HG03575 (cell line): ENCODE results near the gene NXN.
"Not testable (repeated sequence)": the region's sequence is repeated elsewhere in the genome, so short reads cannot be mapped to it uniquely, and the experiment has no call there.

Source experiments
- ATAC-seq: cut with Tn5 transposase; IDR thresholded peaks from one replicate; pipeline ENCODE4 v1.9.1; 2021; ENCODE audit not compliant: unreplicated experiment, insufficient number of reproducible peaks, low FRiP score; ENCODE audit errors: extremely low read depth

Gene NXN

DNA sequence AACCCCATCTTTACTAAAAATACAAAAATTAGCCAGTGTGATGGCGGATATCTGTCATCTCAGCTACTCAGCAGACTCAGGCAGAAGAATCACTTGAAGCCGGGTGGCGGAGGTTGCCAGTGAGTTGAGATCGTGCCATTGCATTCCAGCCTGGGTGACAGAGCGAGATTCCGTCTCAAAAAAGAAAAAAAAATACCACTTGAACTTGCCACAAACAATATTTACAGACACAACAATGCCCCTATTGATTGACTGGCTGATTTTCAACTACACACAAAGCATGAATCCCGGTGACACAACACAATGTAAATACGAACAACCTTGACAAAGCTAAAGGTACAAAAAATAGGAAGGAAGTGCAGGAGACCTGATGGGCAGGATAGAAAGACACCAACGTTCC is 49.3 kb downstream of the NXN start:
- ATAC-seq: no peak

DNA sequence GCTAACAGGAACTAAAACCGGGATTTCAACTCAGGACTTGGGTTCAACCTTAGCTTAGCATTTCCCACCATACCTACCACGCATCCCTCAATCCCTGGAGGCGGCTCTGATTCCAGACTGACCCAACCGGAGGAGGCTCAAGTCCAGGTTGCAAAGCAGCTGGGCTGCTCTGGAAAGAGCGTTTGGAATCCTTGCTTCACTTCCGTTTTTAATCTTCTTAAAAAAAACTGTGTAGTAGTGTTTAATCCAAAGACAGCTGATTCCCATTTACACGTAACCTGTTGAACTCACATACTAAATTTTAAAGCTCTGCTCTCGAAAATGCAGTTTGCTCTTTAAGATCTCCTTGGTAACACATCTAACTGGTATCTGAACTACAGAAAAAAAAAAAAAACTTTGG is 50.0 kb downstream of the NXN start:
- ATAC-seq: no peak

DNA sequence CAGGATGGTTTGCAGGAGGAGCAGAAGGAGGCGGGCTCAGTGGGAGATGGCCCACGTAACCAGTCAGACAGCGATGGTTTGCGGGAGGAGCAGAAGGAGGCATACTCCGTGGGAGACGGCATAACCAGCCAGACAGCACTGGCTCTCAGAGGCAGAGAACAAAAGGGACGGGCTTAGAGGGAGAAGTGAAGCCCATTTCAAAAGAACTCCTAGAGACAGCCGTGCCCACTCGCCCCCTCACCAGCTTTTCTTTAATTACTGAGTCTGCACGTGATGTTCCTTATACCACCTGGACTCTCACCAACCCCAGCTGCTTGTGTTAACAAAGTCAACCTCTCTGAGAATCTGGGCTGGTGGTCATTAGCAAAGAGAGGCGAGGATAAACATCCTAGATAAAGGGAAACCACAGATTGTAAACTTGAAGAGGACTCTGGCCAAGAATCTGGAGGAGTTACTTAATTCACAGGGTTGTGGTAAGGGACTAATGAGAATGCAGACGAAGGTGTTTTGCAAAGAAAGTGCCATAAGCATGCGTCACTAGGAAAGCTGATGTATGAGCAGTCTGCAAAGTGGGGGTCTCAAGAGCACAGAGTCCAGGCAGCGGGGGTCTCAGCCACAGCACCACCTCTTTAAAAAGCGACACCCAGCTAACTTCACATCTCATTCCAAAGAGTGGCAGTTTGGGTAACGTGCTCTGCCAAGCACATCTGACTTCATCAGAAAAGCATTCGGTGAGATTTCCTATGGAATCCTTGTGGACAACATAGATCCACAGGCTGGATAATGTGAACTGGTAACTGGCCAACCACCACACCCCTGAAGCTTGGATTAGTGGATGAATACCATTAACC is 51.7 kb downstream of the NXN start:
- no peak for ATAC-seq

DNA sequence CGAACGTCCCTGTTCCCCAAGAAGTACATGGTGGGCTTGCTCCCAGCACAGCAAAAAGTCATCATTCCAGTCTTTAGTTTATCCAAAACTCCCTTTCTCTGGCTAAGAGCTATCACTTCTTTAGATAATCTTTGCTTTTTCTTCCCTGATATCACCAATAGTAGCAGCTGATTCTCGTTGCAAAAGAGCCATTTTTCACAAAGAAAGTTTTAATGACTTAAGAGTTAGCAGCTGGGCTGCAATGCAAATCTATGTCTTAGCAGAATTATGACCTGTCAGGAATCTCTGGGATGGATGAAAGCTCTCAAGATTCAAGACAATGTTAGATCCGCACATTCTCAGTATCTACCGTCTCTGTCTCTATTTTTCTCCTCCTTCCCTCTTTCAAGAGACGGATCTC is 53.8 kb downstream of the NXN start:
- no peak for ATAC-seq

DNA sequence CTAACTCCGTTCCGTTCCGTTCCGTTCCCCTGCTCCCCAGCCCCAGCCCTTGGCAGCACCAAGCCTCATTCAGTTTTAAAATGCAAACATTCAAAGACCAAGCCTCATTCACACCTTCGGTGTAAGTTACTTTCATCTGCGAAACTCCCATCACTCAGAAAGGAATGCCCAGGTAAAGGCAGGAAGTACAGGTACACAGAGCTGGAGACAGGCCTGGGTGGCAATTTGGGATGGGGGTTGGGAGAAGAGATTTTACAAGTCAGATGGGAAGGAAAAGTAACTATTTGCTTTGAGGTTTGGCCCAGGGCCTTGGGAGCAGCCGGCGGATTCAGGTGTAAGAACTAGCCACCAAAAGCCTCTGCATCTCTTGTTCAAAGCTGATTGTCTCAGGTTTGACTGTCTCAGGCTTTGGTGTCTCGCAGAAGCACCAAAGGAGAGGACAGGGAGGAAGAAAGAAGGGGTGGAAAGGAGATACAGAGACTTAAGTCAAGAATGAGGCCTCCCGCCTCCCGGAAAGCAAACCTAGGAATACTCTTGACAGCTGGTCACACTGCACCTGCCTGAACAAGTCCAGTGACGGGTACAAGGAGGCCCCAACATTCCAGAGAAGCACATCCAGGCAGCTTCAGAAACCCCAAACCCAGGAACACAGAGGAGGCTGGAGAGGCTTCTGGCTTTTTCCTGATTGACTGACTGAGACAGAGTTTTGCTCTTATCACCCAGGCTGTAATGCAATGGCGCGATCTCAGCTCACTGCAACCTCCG is 54.7 kb downstream of the NXN start:
- ATAC-seq: no peak

DNA sequence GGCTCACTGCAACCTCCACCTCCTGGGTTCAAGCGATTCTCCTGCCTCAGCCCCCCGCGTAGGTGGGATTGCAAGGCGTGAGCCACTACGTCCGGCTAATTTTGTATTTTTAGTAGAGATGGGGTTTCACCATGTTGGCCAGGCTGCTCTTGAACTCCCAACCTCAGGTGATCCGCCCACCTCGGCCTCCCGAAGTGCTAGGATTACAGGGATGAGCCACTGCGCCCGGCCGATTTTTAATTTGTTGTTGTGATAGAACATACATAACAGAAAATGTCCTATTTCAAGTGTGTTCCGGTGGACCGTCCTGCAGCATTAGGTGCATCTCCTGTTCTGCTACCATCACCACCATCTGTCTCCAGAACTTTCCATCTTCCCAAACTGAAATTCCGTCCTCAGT is 55.3 kb downstream of the NXN start:
- ATAC-seq: not testable (repeated sequence)

DNA sequence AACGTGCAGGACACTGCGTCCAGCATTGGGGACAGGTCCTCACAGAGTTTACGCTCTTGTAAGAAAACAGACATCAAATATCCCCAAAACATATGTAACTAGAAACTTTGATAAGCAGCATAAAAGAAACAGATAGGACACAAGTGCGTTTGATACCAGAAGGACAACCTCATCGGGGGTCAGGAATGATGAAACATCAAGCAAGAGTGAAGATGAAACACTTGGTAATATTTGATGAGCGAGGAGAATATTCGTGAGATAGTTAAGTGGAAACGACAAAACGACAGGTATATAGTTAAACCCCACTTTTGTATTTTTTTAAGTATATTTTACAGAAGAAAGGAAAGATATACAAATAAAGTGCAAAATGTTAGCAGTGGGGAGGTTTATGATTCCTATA is 55.9 kb downstream of the NXN start:
- no peak for ATAC-seq

DNA sequence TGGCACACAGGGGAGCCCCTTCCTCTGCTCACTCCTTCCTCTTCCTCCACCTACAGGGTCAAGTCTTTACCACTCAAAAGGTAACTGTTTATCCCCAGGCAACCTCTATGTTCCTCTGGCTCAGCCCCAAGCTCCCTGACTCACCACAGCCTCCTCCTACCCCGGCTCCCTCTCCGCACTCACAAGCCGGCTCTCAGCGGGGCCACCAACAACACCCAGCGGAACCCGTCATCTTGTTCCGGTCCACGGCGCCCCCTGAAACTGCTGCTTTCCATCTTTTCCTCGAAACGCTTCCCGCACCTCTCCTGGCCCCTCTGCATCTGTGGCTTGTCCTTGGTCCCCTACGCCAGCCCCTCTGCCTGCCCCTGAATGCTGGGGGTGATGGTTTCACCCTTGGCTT is 58.4 kb downstream of the NXN start:
- ATAC-seq: no peak

DNA sequence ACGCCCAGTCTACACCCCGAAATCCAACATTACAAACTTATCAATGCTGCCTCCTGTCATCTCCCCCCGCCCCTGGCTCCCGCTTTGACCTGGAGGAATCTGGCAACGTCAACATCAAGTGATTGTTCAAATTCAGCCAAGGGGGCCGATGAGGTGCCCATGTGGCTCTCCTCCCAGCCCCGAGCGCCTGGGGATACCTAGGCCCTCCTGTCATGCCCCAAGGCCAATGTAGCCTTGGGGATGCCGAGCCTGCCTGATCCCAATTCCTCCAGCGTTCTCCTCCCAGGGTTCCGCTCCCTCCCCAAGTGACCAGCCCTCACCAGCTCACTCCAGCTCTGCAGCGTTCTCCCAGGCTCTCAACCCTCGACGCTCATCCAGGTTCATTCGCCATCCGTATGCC is 59.4 kb downstream of the NXN start:
- no peak for ATAC-seq

DNA sequence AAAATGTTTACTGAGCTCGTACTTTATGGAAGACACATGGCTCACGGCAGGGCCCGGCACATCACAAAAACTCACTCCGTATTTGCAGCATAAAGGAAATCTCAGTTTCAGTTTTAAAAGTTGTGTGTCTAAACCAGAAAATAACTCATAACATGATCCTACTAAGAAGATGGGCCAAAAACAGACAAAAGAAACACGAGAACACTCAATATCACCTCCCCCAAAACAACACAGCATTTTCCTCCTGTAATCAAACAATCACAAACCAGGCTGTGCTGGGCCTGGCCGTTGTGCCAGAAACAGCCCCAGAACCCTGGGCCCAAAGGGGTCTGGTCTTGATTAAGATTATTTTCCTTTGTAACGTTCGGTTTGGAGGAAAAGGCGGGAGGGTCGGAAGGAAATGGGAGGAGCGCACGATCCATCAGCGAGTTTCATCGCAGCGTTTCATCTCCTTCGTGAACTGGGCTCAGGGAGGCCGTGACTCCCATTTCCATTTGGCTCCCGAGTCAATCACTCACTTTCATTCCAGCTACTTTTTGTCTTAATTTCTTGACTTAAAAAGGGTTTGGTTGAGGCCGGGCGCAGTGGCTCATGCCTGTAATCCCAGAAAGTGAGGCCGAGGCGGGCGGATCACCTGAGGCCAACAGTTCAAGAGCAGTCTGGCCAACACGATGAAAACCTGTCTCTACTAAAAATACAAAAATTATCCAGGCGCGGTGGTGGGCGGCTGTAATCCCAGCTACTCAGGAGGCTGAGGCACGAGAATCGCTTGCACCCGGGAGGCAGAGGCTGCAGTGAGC is 61.4 kb downstream of the NXN start:
- ATAC-seq: no peak

DNA sequence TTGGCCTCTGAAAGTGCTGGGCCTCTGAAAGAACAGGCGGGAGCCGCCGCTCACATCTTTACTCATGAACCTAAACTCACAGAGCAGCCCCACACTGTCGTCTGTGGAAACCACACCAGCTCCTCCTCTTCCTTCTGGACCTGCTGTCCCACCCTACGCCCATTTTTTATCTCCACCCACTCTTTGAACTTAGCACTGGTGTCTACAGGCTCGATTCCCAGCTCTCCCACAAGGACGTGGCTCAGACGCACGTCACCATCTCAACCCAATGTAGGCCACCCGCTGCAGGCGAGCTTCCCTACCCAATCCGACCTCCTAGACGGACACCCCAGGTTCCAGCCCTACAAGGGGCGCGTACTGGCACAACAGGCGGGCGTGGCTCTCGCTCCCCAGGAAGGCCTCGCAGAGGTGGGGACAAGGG is 62.2 kb downstream of the NXN start:
- no peak for ATAC-seq

DNA sequence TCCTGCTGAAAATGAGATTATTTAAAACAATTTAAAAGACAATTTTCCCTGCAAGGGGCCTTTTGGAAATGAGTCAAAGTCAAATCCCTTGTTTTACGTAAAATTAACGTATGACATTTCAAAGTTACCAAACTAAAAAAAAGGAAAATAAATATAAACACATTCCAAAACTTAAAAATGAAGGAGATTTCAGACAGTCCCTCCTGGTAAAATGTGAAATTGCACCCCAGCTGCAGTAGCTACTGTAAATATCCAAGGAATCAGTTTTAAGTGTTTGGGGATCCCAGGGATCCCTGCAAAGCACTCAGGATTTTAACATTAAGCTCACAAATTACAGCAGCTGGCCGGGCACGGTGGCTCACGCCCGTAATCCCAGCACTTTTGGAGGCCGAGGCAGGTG is 63.3 kb downstream of the NXN start:
- ATAC-seq: no peak

DNA sequence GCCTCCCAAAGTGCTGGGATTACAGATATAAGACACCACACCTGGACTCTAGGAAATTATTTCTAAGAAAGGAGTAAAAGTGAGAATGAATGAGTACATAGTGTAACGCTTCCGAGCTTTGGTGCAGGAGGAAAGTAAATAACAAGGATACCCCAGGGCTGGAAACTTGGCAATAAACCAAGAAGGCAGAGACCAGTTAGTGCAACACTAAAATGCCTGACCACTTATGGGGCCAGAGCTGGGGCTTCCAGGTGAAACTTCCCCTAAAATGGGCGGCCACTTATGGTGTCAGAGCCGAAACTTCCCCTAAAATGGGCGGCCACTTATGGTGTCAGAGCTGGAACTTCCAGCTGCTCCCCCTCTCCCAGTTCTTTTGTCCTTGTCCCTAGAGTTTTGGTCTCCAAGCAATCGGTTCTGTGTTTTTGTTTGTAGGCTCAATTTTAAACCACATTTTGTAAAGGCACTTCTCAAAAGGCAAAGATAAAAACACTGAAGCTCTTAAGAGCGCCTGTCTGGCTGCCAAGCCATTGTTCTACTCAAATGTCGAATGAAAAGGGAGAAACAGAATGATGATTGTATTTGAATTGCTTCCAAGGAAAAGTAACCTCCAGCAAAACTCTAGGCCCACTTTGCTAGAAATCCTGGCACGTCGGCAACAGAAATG is 63.9 kb downstream of the NXN start:
- ATAC-seq: no peak

DNA sequence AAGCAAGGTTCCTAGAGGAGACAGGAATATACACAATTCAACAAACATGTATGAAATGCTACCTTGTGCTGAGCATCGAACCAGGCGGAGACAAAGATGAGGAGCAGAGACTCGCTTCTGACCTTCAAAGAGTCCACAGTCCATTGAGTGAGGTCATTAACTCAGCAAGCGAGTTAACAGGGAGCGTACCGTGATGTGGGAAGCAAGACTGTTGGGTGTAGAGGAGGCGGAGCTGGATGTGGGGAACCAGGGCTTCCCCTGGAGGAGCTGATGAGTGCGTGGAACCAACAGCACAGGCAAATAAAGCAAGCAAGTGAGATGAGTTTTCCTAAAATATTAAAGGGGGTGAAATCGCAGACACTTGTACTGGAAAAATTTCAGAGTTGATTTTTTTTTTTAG is 65.0 kb downstream of the NXN start:
- ATAC-seq: no peak

DNA sequence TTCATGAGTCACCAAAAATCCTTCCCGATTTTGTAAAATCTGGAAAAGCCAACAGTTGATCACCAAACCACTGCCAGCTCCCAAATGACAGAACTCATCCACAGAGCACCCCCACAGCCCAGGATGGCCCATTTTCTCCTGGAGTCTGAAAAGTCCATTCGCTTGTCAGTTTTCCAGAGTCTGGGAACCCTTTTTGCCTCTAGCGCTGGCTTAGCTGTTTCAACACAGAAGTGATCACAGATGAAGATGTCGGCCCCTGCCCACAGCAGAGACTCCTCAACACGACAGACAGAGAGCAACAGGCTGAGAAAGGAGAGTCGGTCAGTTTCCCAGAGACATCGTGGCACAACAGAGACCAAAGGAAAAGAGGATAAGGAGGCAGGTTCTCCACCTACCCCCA is 66.4 kb downstream of the NXN start:
- no peak for ATAC-seq

DNA sequence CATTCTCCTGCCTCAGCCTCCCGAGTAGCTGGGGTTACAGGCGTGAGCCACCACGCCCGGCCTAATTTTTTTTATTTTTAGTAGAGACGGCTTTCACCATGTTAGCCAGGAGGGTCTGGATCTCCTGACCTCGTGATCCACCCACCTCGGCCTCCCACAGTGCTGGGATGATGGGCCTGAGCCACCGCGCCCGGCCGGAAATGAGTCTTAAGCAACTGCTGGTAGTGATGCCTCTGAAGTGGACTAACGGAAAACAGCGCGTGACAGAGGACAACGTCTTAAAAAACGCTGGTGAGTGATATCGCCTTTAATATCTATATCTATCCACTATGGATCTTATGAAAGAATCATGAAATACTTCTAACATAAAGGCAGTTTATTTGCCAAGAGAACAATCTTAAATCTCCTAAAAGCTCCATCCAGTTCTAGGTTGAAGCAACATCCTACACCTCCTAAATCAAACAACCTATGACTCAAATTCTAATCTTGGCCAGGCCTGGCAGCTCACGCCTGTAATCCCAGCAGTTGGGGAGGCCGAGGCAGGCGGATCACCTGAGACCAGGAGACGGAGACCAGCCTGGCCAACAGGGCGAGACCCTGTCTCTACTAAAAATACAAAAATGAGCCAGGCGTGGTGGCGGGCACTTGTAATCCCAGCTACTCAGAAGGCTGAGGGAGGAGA is 69.8 kb downstream of the NXN start:
- ATAC-seq: no peak

DNA sequence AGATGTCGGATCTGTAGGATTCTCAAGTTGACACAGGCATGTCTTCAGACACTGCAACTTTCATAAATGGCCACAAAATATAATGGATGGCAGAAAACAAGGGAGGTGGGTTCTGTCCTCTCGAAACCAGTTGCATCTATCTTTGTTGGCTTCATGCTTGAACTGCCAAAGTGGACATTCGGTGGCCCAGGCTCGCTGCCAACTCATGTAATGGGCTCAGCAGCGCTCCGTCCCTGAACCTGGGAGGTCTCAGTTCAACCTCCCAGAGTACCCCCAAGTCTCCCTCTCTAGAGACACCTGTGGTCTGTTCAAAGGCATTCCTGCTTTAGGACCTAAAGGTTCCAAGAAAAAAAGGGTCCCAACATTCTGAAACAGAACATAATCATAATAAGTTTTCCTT is 71.9 kb downstream of the NXN start:
- ATAC-seq: no peak

DNA sequence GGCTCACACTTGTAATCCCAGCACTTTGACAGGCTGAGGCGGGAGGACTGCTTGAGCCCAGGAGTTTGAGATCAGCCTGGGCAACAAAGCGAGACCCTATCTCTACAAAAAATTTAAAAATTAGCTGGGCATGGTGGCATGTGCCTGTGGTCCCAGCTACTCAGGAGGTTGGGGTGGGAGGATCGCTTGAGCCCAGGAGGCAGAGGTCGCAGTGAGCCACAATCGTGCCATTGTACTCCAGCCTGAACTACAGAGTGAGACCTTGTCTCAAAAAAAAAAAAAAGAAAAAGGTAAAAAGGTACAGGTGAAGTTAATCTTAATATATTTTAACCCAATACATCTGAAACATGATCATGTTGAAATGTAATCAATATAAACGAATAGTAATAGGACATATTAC is 73.9 kb downstream of the NXN start:
- not testable (repeated sequence) for ATAC-seq
